ENCODE data around the gene SIPA1.

- no peak for TF ChIP-seq ELF4 (CRISPR knock-in tag; IDR thresholded peaks at IDR 0.05; ENCODE audit: low read depth)
- TF ChIP-seq CTCF (IDR thresholded peaks at IDR 0.05) = no peak
- no peak for TF ChIP-seq ZBTB43 (CRISPR knock-in tag; IDR thresholded peaks at IDR 0.05)
Observed at GRCh38 chr11:65617990-65618751, 19.7 kb upstream of the SIPA1 start.

All from WTC11 (cell line).